Trophoblast cell (in vitro differentiated cells and primary cell): Measurements from ENCODE around the gene FAM83B.

Experiments
- DNase-seq, 2 donors: peaks; one replicate each; pipeline ENCODE4 v3.0.0-alpha.2; 2016
- H2AFZ ChIP-seq: 2 replicates; pipeline ENCODE4 v1.6.1; 2013; ENCODE audit warnings: low read length, moderate library complexity, mild to moderate bottlenecking; ENCODE audit not compliant: insufficient read depth, poor library complexity
- H2AK5ac ChIP-seq: 2 replicates; pipeline ENCODE4 v1.6.1; 2013; ENCODE audit warnings: mild to moderate bottlenecking, low read length
- H2BK120ac ChIP-seq: 2 replicates; pipeline ENCODE4 v1.6.1; 2013; ENCODE audit warnings: low read length, mild to moderate bottlenecking, moderate library complexity; ENCODE audit not compliant: insufficient read depth, poor library complexity
- H2BK12ac ChIP-seq: 2 replicates; pipeline ENCODE4 v1.6.1; 2013; ENCODE audit warnings: mild to moderate bottlenecking, low read length, moderate library complexity
- H2BK5ac ChIP-seq: 2 replicates; pipeline ENCODE4 v1.6.1; 2013; ENCODE audit warnings: low read length, low read depth, moderate library complexity, mild to moderate bottlenecking; ENCODE audit not compliant: poor library complexity
- H3K14ac ChIP-seq: 2 replicates; pipeline ENCODE4 v1.6.1; 2013; ENCODE audit warnings: mild to moderate bottlenecking, low read length
- H3K18ac ChIP-seq: 2 replicates; pipeline ENCODE4 v1.6.1; 2013; ENCODE audit warnings: mild to moderate bottlenecking, low read length
- H3K23ac ChIP-seq: 2 replicates; pipeline ENCODE4 v1.6.1; 2013; ENCODE audit warnings: low read length
- H3K27ac ChIP-seq: 2 replicates; pipeline ENCODE4 v1.5.1; 2013; ENCODE audit warnings: low read depth, mild to moderate bottlenecking, inconsistent platforms, low read length, moderate library complexity
- H3K27me3 ChIP-seq: 2 replicates; pipeline ENCODE4 v1.6.1; 2013; ENCODE audit warnings: inconsistent platforms, mild to moderate bottlenecking, low read length, moderate library complexity; ENCODE audit not compliant: insufficient read depth
- H3K36me3 ChIP-seq, 2 experiments: 1 replicate in 1 of 2; 2 replicates in 1 of 2; pipeline ENCODE4 v1.6.1; 2013; ENCODE audit warnings: low read length in 2 of 2, mild to moderate bottlenecking in 2 of 2, moderate library complexity in 1 of 2; ENCODE audit not compliant: insufficient read depth in 2 of 2, control insufficient read depth in 1 of 2
- H3K4ac ChIP-seq: 2 replicates; pipeline ENCODE4 v1.6.1; 2013; ENCODE audit warnings: low read depth, mild to moderate bottlenecking, low read length, moderate library complexity
- H3K4me1 ChIP-seq, 2 experiments: 1 replicate in 1 of 2; 2 replicates in 1 of 2; pipeline ENCODE4 v1.6.1; 2013; ENCODE audit warnings: low read length in 2 of 2, mild to moderate bottlenecking in 2 of 2, moderate library complexity in 1 of 2; ENCODE audit not compliant: insufficient read depth in 2 of 2, control insufficient read depth in 1 of 2
- H3K4me2 ChIP-seq: 2 replicates; pipeline ENCODE4 v1.6.1; 2013; ENCODE audit warnings: inconsistent platforms, mild to moderate bottlenecking, low read length, moderate library complexity
- H3K4me3 ChIP-seq: 2 replicates; pipeline ENCODE4 v1.5.1; 2013; ENCODE audit warnings: mild to moderate bottlenecking, low read depth, low read length, inconsistent platforms
- H3K79me1 ChIP-seq: one replicate; pipeline ENCODE4 v1.6.1; 2013; ENCODE audit warnings: low read length
- H3K79me2 ChIP-seq: 2 replicates; pipeline ENCODE4 v1.6.1; 2013; ENCODE audit warnings: low read length, mild to moderate bottlenecking; ENCODE audit not compliant: control insufficient read depth, insufficient read depth, poor library complexity
- H3K9ac ChIP-seq: 2 replicates; pipeline ENCODE4 v1.6.1; 2013; ENCODE audit warnings: mild to moderate bottlenecking, low read length
- H3K9me3 ChIP-seq: 2 replicates; pipeline ENCODE4 v1.6.1; 2013; ENCODE audit warnings: low read depth, mild to moderate bottlenecking, control low read depth, inconsistent platforms, low read length; ENCODE audit not compliant: insufficient read depth
- H4K12ac ChIP-seq: 2 replicates; pipeline ENCODE4 v1.6.1; 2013; ENCODE audit warnings: low read depth, mild to moderate bottlenecking, low read length, moderate library complexity
- H4K8ac ChIP-seq: 2 replicates; pipeline ENCODE4 v1.6.1; 2013; ENCODE audit warnings: low read depth, mild to moderate bottlenecking, low read length, moderate library complexity
- H4K91ac ChIP-seq: one replicate; pipeline ENCODE4 v1.6.1; 2013; ENCODE audit warnings: low read depth, mild to moderate bottlenecking, low read length, moderate library complexity
- WGBS: extraction: QIAGEN DNeasy Blood & Tissue Kit; methylation state at CpG from one replicate; pipeline ENCODE4 v1.1.7; 2013; ENCODE audit warnings: missing lambda C conversion rate; ENCODE audit not compliant: insufficient read length, insufficient coverage; ENCODE audit errors: extremely low coverage; 5-methylcytosine and 5-hydroxymethylcytosine counted together

The FAM83B gene

DNA sequence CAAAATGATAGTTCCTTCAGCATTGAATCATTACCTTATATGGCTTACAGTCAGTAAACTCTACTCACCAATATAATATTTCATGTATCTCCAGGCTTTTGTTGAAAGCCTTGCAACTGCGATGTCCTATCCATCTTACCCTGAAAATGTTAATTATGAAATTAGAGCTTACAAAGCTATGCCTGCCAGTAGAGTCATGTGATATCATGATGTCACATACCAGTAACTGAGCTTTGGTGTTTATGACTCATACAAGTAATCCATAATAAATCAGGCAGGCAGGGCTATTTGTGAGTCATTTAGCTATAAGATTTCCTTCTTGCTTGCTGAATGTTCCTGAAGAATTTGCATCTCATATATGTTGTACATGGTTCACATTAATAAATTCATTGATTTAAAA is 44.9 kb upstream of the FAM83B start:
- Histone ChIP-seq H2AFZ (no peak overlapping the region), H3K23ac (no peak overlapping the region), H3K18ac (no peak overlapping the region), H4K8ac (no peak overlapping the region), H2BK12ac (no peak overlapping the region), H3K14ac (no peak overlapping the region), H3K9me3 (no peaks in the 10 kb centered on the region), H4K12ac (no peak overlapping the region), H3K4ac (no peak overlapping the region), H3K9ac (no peak overlapping the region), H4K91ac (no peak overlapping the region), H2BK5ac (no peak overlapping the region), H3K27me3 (no peaks in the 10 kb centered on the region), H3K79me1 (no peaks in the 10 kb centered on the region), H3K4me2 (no peak overlapping the region), H3K79me2 (no peaks in the 10 kb centered on the region), H3K27ac (no peak overlapping the region), H2BK120ac (no peak overlapping the region), H3K4me1 (no peaks in the 10 kb centered on the region), H2AK5ac (no peak overlapping the region), H3K4me3 (no peak overlapping the region), H3K36me3 (no peaks in the 10 kb centered on the region)
- peak in 1 of 2 donors; percentile 45 for DNase-seq
- no CpG with 5 or more reads among the region's 1 CpG for WGBS

DNA sequence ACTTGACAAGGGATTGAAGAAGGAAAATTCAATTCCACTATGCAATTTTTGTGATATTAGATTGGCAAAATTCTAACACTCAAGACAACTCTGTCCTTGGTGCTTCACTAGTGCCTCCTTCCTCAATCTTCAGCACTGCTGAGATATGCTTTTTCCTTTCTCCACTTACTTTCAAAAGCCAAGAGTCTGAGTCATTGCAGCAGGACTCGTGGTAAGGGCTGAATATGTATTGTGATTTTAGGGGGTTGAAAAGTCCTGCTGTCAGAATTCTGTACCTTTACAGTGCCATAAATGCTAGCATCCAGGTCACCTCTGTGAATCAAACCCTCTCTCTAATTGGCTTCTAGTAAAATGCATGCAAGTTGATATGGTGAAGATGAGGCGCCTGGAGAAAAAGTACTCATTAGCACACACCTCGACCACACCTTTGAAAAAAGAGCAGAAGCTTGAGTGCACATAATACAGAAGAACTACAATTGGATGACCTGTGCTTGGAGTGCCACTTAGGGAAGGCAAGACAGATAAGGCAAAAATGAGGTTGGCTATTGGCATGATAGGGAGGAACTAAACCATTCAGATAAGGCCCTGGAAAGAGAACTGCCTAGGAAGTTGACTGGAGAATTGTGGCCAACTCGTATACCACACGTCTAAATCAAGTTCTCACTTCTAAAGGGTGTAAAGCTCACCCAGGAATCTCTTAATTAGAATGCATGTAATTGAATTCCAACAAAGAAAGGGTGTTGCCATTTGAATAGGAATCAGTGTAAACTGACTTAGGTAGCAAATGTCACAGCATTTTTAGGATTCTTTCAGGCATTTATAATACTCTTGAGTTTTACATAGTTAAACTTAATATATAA is 43.6 kb upstream of the FAM83B start:
- no peak overlapping the region for H2BK5ac ChIP-seq
- H3K9me3 ChIP-seq, result no peaks in the 10 kb centered on the region
- H3K4me2 ChIP-seq, result no peak overlapping the region
- no peak overlapping the region for H3K14ac ChIP-seq
- WGBS, result no CpG with 5 or more reads among the region's 5 CpGs
- H3K18ac ChIP-seq, result no peak overlapping the region
- no peak overlapping the region for H3K4me3 ChIP-seq
- no peak overlapping the region for H3K4ac ChIP-seq
- peak in 1 of 2 donors; percentile 8 for DNase-seq
- H3K79me1 ChIP-seq, result no peaks in the 10 kb centered on the region
- H2AFZ ChIP-seq, result no peak overlapping the region
- H3K27ac ChIP-seq, result no peak overlapping the region
- no peak overlapping the region for H4K91ac ChIP-seq
- H2BK120ac ChIP-seq, result no peak overlapping the region
- no peak overlapping the region for H3K23ac ChIP-seq
- no peaks in the 10 kb centered on the region for H3K27me3 ChIP-seq
- H3K4me1 ChIP-seq, result no peaks in the 10 kb centered on the region
- no peak overlapping the region for H2AK5ac ChIP-seq
- H4K8ac ChIP-seq, result no peak overlapping the region
- H2BK12ac ChIP-seq, result no peak overlapping the region
- H4K12ac ChIP-seq, result no peak overlapping the region
- H3K9ac ChIP-seq, result no peak overlapping the region
- no peaks in the 10 kb centered on the region for H3K79me2 ChIP-seq
- no peaks in the 10 kb centered on the region for H3K36me3 ChIP-seq

GRCh38 chr6:54805077-54805476 is 41.5 kb upstream of the FAM83B start:
- Histone ChIP-seq H3K36me3 (no peaks in the 10 kb centered on the region), H2BK5ac (no peak overlapping the region), H3K18ac (no peak overlapping the region), H2BK120ac (no peak overlapping the region), H3K4ac (no peak overlapping the region), H2AK5ac (no peak overlapping the region), H3K79me2 (no peaks in the 10 kb centered on the region), H2AFZ (no peak overlapping the region), H3K23ac (no peak overlapping the region), H3K27ac (no peak overlapping the region), H3K4me2 (no peak overlapping the region), H4K8ac (no peak overlapping the region), H3K9ac (no peak overlapping the region), H3K9me3 (no peaks in the 10 kb centered on the region), H3K14ac (no peak overlapping the region), H3K27me3 (no peaks in the 10 kb centered on the region), H2BK12ac (no peak overlapping the region), H4K91ac (no peak overlapping the region), H3K4me1 (no peaks in the 10 kb centered on the region), H3K4me3 (no peak overlapping the region), H4K12ac (no peak overlapping the region), H3K79me1 (no peaks in the 10 kb centered on the region)
- no CpG with 5 or more reads among the region's 1 CpG for WGBS
- peak in 1 of 2 donors; percentile 53 for DNase-seq

GRCh38 chr6:54810147-54810546 is 36.4 kb upstream of the FAM83B start:
- Histone ChIP-seq H3K27ac (no peak overlapping the region), H3K23ac (no peak overlapping the region), H3K9ac (no peak overlapping the region), H3K14ac (no peak overlapping the region), H4K8ac (no peak overlapping the region), H2AFZ (no peak overlapping the region), H2AK5ac (no peak overlapping the region), H3K36me3 (no peaks in the 10 kb centered on the region), H3K27me3 (no peaks in the 10 kb centered on the region), H4K12ac (no peak overlapping the region), H3K4me1 (no peaks in the 10 kb centered on the region), H3K4me2 (no peak overlapping the region), H2BK120ac (no peak overlapping the region), H3K4me3 (no peak overlapping the region), H3K9me3 (no peaks in the 10 kb centered on the region), H3K79me2 (no peaks in the 10 kb centered on the region), H3K18ac (no peak overlapping the region), H2BK5ac (no peak overlapping the region), H3K4ac (no peak overlapping the region), H2BK12ac (no peak overlapping the region), H4K91ac (no peak overlapping the region), H3K79me1 (no peaks in the 10 kb centered on the region)
- DNase-seq, result no peak
